K562 (cell line): ENCODE results near the gene ESPN. TPM values are rescaled to one million over a fixed set of nuclear protein-coding genes. Genes with fewer than 3 reads are reported as not detected.
A peak's percentile ranks its signal among the peaks of the same experiment; 100 is the strongest.

Source experiments
- ATAC-seq: fragments of 200-7000 bp; cut with Tn5 transposase; 3 replicates; pipeline ENCODE4 v1.9.1; 2020; ENCODE audit warnings: moderate library complexity
- BruUV-seq: library from RNA; stranded (reverse); fragments of 400-500 nt; replicated peaks from 2 replicates; lab custom pipeline; 2021; lab: Mats Ljungman, UMichigan
- CTCF ChIA-PET: fragments of 300-600 bp; formaldehyde crosslinking; extraction: SDS; loops from one replicate; lab custom pipeline; 2021; ENCODE audit warnings: low intra/inter-chr PET ratio; lab: Yijun Ruan, JAX
- POLR2A ChIA-PET: fragments of 300-600, 350-650 bp; sonication (Branson Sonifier 250); formaldehyde crosslinking; extraction: SDS; loops from one replicate; lab custom pipeline; 2021; ENCODE audit warnings: antibody characterized with exemption, inconsistent platforms; lab: Yijun Ruan, JAX
- DNase-seq, 4 experiments: peaks; one replicate each; pipeline versions ENCODE4 v3.0.0 to v3.0.0-alpha.2; 2011 to 2018; ENCODE audit warnings: low spot score in 3 of 4, mixed read lengths in 3 of 4; ENCODE audit errors: extremely low read depth in 1 of 4
- FAIRE-seq: peaks from 2 replicates; lab custom pipeline; 2011; peaks lifted over from hg19 to GRCh38; lab: Jason Lieb, UNC
- H2AFZ ChIP-seq: 2 replicates; pipeline ENCODE4 v1.6.0; 2011; ENCODE audit warnings: low read depth, low read length, control low read depth, inconsistent platforms
- H3K27ac ChIP-seq: fragments of 200-600 bp; 3 replicates; pipeline ENCODE4 v1.8.0; 2011; ENCODE audit warnings: low read depth, mild to moderate bottlenecking, control low read depth, inconsistent platforms, low read length, moderate library complexity, mixed read lengths; ENCODE audit errors: extremely low read depth
- H3K27me3 ChIP-seq, 2 experiments: fragments of 300-600 bp in 1 of 2; 2 replicates in 1 of 2; 3 replicates in 1 of 2; pipeline versions ENCODE4 v1.6.0 to v1.8.0; 2011; ENCODE audit warnings: inconsistent platforms in 2 of 2, low read length in 2 of 2, mild to moderate bottlenecking in 1 of 2, mixed read lengths in 1 of 2, moderate library complexity in 1 of 2; ENCODE audit not compliant: control insufficient read depth in 2 of 2, insufficient read depth in 2 of 2
- H3K36me3 ChIP-seq: fragments of 300-600 bp; 3 replicates; pipeline ENCODE4 v1.8.0; 2011; ENCODE audit warnings: mild to moderate bottlenecking, low read length, inconsistent platforms; ENCODE audit not compliant: control insufficient read depth, insufficient read depth
- H3K4me1 ChIP-seq, 2 experiments: fragments of 200-600 bp in 1 of 2; replicated peaks in 1 of 2; 2 replicates in 1 of 2; 3 replicates in 1 of 2; pipeline versions ENCODE4 v1.5.1 to v1.8.0; 2011; ENCODE audit warnings: inconsistent platforms in 2 of 2, low read length in 2 of 2, mild to moderate bottlenecking in 1 of 2, mixed read lengths in 1 of 2, moderate library complexity in 1 of 2; ENCODE audit not compliant: control insufficient read depth in 2 of 2, insufficient read depth in 2 of 2
- H3K4me2 ChIP-seq: 2 replicates; pipeline ENCODE4 v1.6.1; 2011; ENCODE audit warnings: low read length, control low read depth, inconsistent platforms, mixed read lengths; ENCODE audit not compliant: insufficient read depth
- H3K4me3 ChIP-seq: fragments of 200-600 bp; sonication (generic), shearing (Covaris generic); 2 replicates; pipeline ENCODE4 v1.5.1; 2016; ENCODE audit warnings: control low read depth, inconsistent platforms
- H3K79me2 ChIP-seq: fragments of 200-600 bp; 3 replicates; pipeline ENCODE4 v1.8.0; 2011; ENCODE audit warnings: low read length, inconsistent platforms; ENCODE audit not compliant: control insufficient read depth, insufficient read depth
- H3K9ac ChIP-seq, 2 experiments: 2 replicates each; pipeline versions ENCODE4 v1.6.0 to v1.6.1; 2011; ENCODE audit warnings: low read depth in 2 of 2, low read length in 2 of 2, control low read depth in 1 of 2, inconsistent platforms in 1 of 2, mild to moderate bottlenecking in 1 of 2, mixed read lengths in 1 of 2; ENCODE audit not compliant: insufficient read depth in 1 of 2
- H3K9me1 ChIP-seq: one replicate; pipeline ENCODE4 v1.6.0; 2011; ENCODE audit warnings: inconsistent platforms, mild to moderate bottlenecking, low read length, moderate library complexity; ENCODE audit not compliant: control insufficient read depth, insufficient read depth
- H3K9me3 ChIP-seq: replicated peaks from 2 replicates; pipeline ENCODE4 v1.5.1; 2011; ENCODE audit warnings: low read depth, low read length, inconsistent platforms; ENCODE audit not compliant: control insufficient read depth, insufficient read depth
- H4K20me1 ChIP-seq: replicated peaks from 2 replicates; pipeline ENCODE4 v1.6.1; 2011; ENCODE audit warnings: low read length, inconsistent platforms, mixed read lengths; ENCODE audit not compliant: control insufficient read depth, insufficient read depth
- CEBPB ChIP-seq: fragments of 450-650 bp; IDR thresholded peaks from 2 replicates; pipeline ENCODE4 v1.6.1; 2016; ENCODE audit warnings: missing genetic modification characterization, missing compliant biosample characterization
- CGGBP1 ChIP-seq: fragments of 250-450 bp; sonication (Bioruptor Pico); IDR thresholded peaks from 2 replicates; pipeline ENCODE4 v1.9.0; 2021; ENCODE audit warnings: mild to moderate bottlenecking
- FOXK1 ChIP-seq: sonication (generic); formaldehyde crosslinking; IDR thresholded peaks from 2 replicates; pipeline ENCODE4 v1.8.0; 2022; ENCODE audit warnings: missing genetic modification reagents, mild to moderate bottlenecking, borderline replicate concordance
- RB1 ChIP-seq: fragments of 450-650 bp; IDR thresholded peaks from 2 replicates; pipeline ENCODE4 v1.6.1; 2017; ENCODE audit warnings: low read depth, mild to moderate bottlenecking
- RNF2 ChIP-seq: sonication (generic); IDR thresholded peaks from 2 replicates; pipeline ENCODE4 v1.6.1; 2016
- TGIF2 ChIP-seq: sonication (generic); formaldehyde crosslinking; IDR thresholded peaks from 2 replicates; pipeline ENCODE4 v1.8.1; 2022; ENCODE audit warnings: mild to moderate bottlenecking, missing genetic modification reagents, moderate library complexity
- ZNF121 ChIP-seq: sonication (generic); formaldehyde crosslinking; conservative IDR thresholded peaks from 2 replicates; pipeline ENCODE4 v1.8.0; 2022; ENCODE audit warnings: missing genetic modification reagents
- ZNF407 ChIP-seq: fragments of 450-650 bp; IDR thresholded peaks from 2 replicates; pipeline ENCODE4 v1.6.1; 2016; ENCODE audit warnings: low read depth
- WGBS: fragments of 100-300 bp; shearing (Covaris generic); methylation state at CpG from one replicate; pipeline ENCODE4 v1.1.6; 2016; ENCODE audit warnings: low coverage, mixed read lengths; ENCODE audit not compliant: insufficient coverage; ENCODE audit errors: missing lambda C conversion rate; 5-methylcytosine and 5-hydroxymethylcytosine counted together
- in situ Hi-C: fragments of 300-500 bp; cut with MboI; formaldehyde crosslinking; loops from 4 replicates; pipeline ENCODE4 v1.15.0; 2018; ENCODE audit warnings: inconsistent platforms, mixed read lengths
- intact Hi-C: fragments of 100-400 bp; cut with micrococcal nuclease; formaldehyde crosslinking; loops from 2 replicates; pipeline ENCODE4 v1.14.2; 2022
- polyA plus RNA-seq, 8 experiments: library from polyadenylated mRNA; depleted of rRNA in 4 of 8; stranded (reverse) in 5 of 8; unstranded in 3 of 8; fragments of >200 nt; fragmentation: Nextera tagmentation in 2 of 8; fragmentation: Illumina TruSeq in 1 of 8; extraction: Ambion mirVana in 2 of 8; extraction: Trizol in 1 of 8; gene quantifications; 2 replicates each; pipeline versions ENCODE4 v1.2.1 to v1.2.3, GENCODE V29; 2011 to 2014; ENCODE audit warnings: inconsistent platforms in 1 of 8, missing spikeins in 1 of 8
- total RNA-seq, 7 experiments: library from RNA; depleted of rRNA in 6 of 7; stranded (reverse); fragments of >200 nt in 6 of 7; fragmentation: Illumina TruSeq in 2 of 7; extraction: Trizol in 2 of 7; gene quantifications; 2 replicates each; pipeline versions ENCODE4 v1.2.1 to v1.2.3, GENCODE V29; 2011 to 2021; ENCODE audit warnings: low replicate concordance in 1 of 7

ESPN gene
- total and polyA plus RNA-seq, 9 of the 15 experiments (the other 6 are each of a cell fraction or from before 2014, with no cell fraction given): 0.07 to 1.2 (median 0.45) TPM; not detected in 3

DNA sequence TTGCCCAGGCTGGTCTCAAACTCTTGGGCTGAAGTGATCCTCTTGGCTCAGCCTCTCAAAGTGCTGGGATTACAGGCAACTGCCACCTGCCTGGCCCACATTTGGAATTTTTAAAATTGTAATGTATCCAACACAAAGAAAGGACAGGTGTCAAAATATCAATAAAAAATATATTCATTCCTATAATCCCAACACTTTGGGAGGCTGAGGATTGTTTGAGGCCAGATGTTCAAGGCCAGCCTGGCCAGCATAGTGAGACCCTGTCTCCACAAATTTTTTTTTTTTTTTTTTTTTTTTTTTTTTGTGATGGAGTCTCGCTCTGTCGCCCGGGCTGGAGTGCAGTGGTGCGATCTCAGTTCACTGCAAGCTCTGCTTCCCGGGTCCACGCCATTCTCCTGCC, 14.8 kb upstream of the ESPN start:
- intact Hi-C loops: loop anchor here (5.0 kb wide), 1 partner anchor 63 kb away; no protein-coding TSS in a partner anchor
- peaks cover 9% of the 10 kb centered on the region; the same call in 1 of the 2 replicates for H4K20me1 ChIP-seq
- TF ChIP-seq CGGBP1: no peak
- no peak for TF ChIP-seq ZNF407
- no peak for TF ChIP-seq RB1
- no peak for TF ChIP-seq FOXK1
- TF ChIP-seq ZNF121 (CRISPR knock-in tag): peak; percentile 52
- no peak for TF ChIP-seq CEBPB (tag)
- TF ChIP-seq TGIF2 (CRISPR knock-in tag): no peak
- no peak for TF ChIP-seq RNF2
- H3K27me3 ChIP-seq: peaks cover 27 to 51% of the 10 kb centered on the region in 2 experiments
- DNase-seq (no peak), FAIRE-seq (no peak), ATAC-seq (no peak)
- H3K27ac ChIP-seq: no peak overlapping the region
- no peak overlapping the region for H2AFZ ChIP-seq
- H3K79me2 ChIP-seq: no peaks in the 10 kb centered on the region
- H3K9ac ChIP-seq: no peak overlapping the region
- no peaks in the 10 kb centered on the region for H3K36me3 ChIP-seq
- no peak overlapping the region for H3K4me2 ChIP-seq
- ChIA-PET POLR2A (interaction anchor here (0.6 kb wide), 1 partner anchor 195 kb away, joined by 3 read pairs; no protein-coding TSS in a partner anchor), CTCF (no interaction called here)
- no peaks in the 10 kb centered on the region for H3K9me3 ChIP-seq
- no peaks in the 10 kb centered on the region for H3K9me1 ChIP-seq
- H3K4me1 ChIP-seq: peaks cover 0 to 10% of the 10 kb centered on the region in 2 experiments; a peak in 2 of 5 replicates
- WGBS: 7% methylated on average over 3 of the region's 6 CpGs
- in situ Hi-C loops: loop anchor here (5.0 kb wide), 1 partner anchor 63 kb away; no protein-coding TSS in a partner anchor
- no peak overlapping the region for H3K4me3 ChIP-seq
- no TSS peak for BruUV-seq
